GM18508 (cell line): ENCODE data around the gene PDE4D.

Experiments used
- ATAC-seq: cut with Tn5 transposase; IDR thresholded peaks from one replicate; pipeline ENCODE4 v1.9.1; 2021; ENCODE audit warnings: moderate number of reproducible peaks; ENCODE audit not compliant: insufficient read depth, unreplicated experiment

PDE4D gene

GRCh38 chr5:59540366-59540765 lies 353.2 kb downstream of the PDE4D start:
- ATAC-seq: no peak

GRCh38 chr5:59538750-59539121 lies 354.8 kb downstream of the PDE4D start:
- no peak for ATAC-seq

- ATAC-seq: no peak
These were observed 355.4 kb downstream of the PDE4D start for GRCh38 chr5:59537961-59538749.

GRCh38 chr5:59536875-59537274 lies 356.7 kb downstream of the PDE4D start:
- ATAC-seq: no peak

- ATAC-seq: no peak
These were observed 358.0 kb downstream of the PDE4D start for GRCh38 chr5:59535561-59535960.

- ATAC-seq: no peak
These were observed 359.8 kb downstream of the PDE4D start for GRCh38 chr5:59533730-59534108.

GRCh38 chr5:59532979-59533729 lies 360.4 kb downstream of the PDE4D start:
- ATAC-seq: no peak

- no peak for ATAC-seq
These were observed 364.3 kb downstream of the PDE4D start for GRCh38 chr5:59529239-59529638.

GRCh38 chr5:59528202-59528862 lies 365.2 kb downstream of the PDE4D start:
- no peak for ATAC-seq

GRCh38 chr5:59525957-59526356 lies 367.6 kb downstream of the PDE4D start:
- no peak for ATAC-seq

- ATAC-seq: no peak
These were observed 368.2 kb downstream of the PDE4D start for GRCh38 chr5:59525311-59525710.

GRCh38 chr5:59522201-59522831 lies 371.2 kb downstream of the PDE4D start:
- no peak for ATAC-seq

- ATAC-seq: no peak
These were observed 372.1 kb downstream of the PDE4D start for GRCh38 chr5:59521476-59521875.

- no peak for ATAC-seq
These were observed 374.2 kb downstream of the PDE4D start for GRCh38 chr5:59519338-59519737.

- no peak for ATAC-seq
These were observed 375.5 kb downstream of the PDE4D start for GRCh38 chr5:59517926-59518585.

GRCh38 chr5:59516161-59516560 lies 377.4 kb downstream of the PDE4D start:
- ATAC-seq: no peak

GRCh38 chr5:59506285-59506877 lies 387.1 kb downstream of the PDE4D start:
- ATAC-seq: no peak

GRCh38 chr5:59504043-59504442 lies 389.5 kb downstream of the PDE4D start:
- no peak for ATAC-seq

- ATAC-seq: no peak
These were observed 390.3 kb downstream of the PDE4D start for GRCh38 chr5:59503220-59503619.

- ATAC-seq: no peak
These were observed 392.2 kb downstream of the PDE4D start for GRCh38 chr5:59501316-59501715.
